Lower leg skin (tissue), 4 donors: ENCODE results near the gene CYP2S1. TPM values are rescaled to one million over a fixed set of nuclear protein-coding genes. Genes with fewer than 3 reads are reported as not detected.
"Not testable (repeated sequence)": the region's sequence is repeated elsewhere in the genome, so short reads cannot be mapped to it uniquely, and the experiment has no call there.

Source experiments
- DNase-seq, 2 donors: peaks; one replicate each; pipeline ENCODE4 v3.0.0-alpha.2; 2019; ENCODE audit warnings: low spot score in 2 of 2
- H3K4me3 ChIP-seq: fragments of 200-600 bp; sonication (generic); 2 replicates; pipeline ENCODE4 v1.5.1; 2017; ENCODE audit warnings: mild to moderate bottlenecking, low read depth; ENCODE audit not compliant: poor library complexity, severe bottlenecking
- CTCF ChIP-seq, 3 donors: fragments of 450-650 bp; IDR thresholded peaks; one replicate each; pipeline ENCODE4 v1.5.1; 2016; ENCODE audit warnings: antibody characterized with exemption in 3 of 3, mild to moderate bottlenecking in 3 of 3, moderate library complexity in 2 of 3
- POLR2A ChIP-seq, 2 donors: fragments of 450-650 bp; IDR thresholded peaks; one replicate each; pipeline ENCODE4 v1.6.1; 2016 to 2017; ENCODE audit warnings: antibody characterized with exemption in 2 of 2, mild to moderate bottlenecking in 1 of 2, moderate library complexity in 1 of 2
- WGBS, 2 donors: methylation state at CpG; one replicate each; pipeline ENCODE4 v1.1.5; 2018; 5-methylcytosine and 5-hydroxymethylcytosine counted together
- intact Hi-C: fragments of 100-400 bp; cut with DNase I; formaldehyde crosslinking; loops from one replicate; pipeline ENCODE4 v1.15.0; 2023; ENCODE audit warnings: low total_unique reads
- total RNA-seq, 4 donors: library from RNA; depleted of rRNA; stranded (reverse); fragments of >200 nt; gene quantifications; one replicate each; pipeline ENCODE4 v1.1.0, GENCODE V29; 2016

The CYP2S1 gene
- total RNA-seq, 4 donors from 2014 or later, result 0.49 to 3.8 (median 1.9) TPM

- WGBS, 2 donors, result 5 to 10% methylated on average over 34 to 52 of the region's 67 CpGs
These were observed 33.2 kb downstream of the CYP2S1 start for GRCh38 chr19:41226053-41226873.

GRCh38 chr19:41226874-41227390, 33.9 kb downstream of the CYP2S1 start:
- peak in 1 of 2 donors; percentile 57 for DNase-seq
- 61% methylated on average over 9 of the region's 9 CpGs for WGBS, 2 donors
- TF ChIP-seq POLR2A (IDR thresholded peaks at IDR 0.05) (no peak), CTCF (IDR thresholded peaks at IDR 0.05) (no peak)
- intact Hi-C loops, result no loop called here
- no peak overlapping the region for H3K4me3 ChIP-seq

More at GRCh38 chr19:41226053-41226873, 33.2 kb downstream of the CYP2S1 start:
- peak overlapping the region; percentile 18 for H3K4me3 ChIP-seq
- peak in 1 of 2 donors; percentile 93 for DNase-seq
- intact Hi-C loops, result no loop called here
- TF ChIP-seq CTCF (IDR thresholded peaks at IDR 0.05), result no peak

GRCh38 chr19:41228486-41228885, 35.5 kb downstream of the CYP2S1 start:
- intact Hi-C loops, result no loop called here
- WGBS, 2 donors, result 64 to 97% methylated on average over 3 of the region's 3 CpGs
- no peak for TF ChIP-seq CTCF (IDR thresholded peaks at IDR 0.05)
- no peak for TF ChIP-seq POLR2A (IDR thresholded peaks at IDR 0.05)
- DNase-seq, result no peak
- no peak overlapping the region for H3K4me3 ChIP-seq

- DNase-seq, intact Hi-C loops, H3K4me3 ChIP-seq: not testable (repeated sequence)
- WGBS, 2 donors, result 78 to 79% methylated on average over 5 of the region's 5 CpGs
These were observed 36.3 kb downstream of the CYP2S1 start for GRCh38 chr19:41229338-41229737.

GRCh38 chr19:41230067-41230857, 37.2 kb downstream of the CYP2S1 start:
- no peak for DNase-seq
- intact Hi-C loops, result no loop called here
- H3K4me3 ChIP-seq, result no peak overlapping the region
- 97% methylated on average over 3 of the region's 3 CpGs for WGBS, 2 donors
- no peak for TF ChIP-seq CTCF (IDR thresholded peaks at IDR 0.05)
- TF ChIP-seq POLR2A (IDR thresholded peaks at IDR 0.05), result no peak

GRCh38 chr19:41232686-41233085, 39.7 kb downstream of the CYP2S1 start:
- intact Hi-C loops, result no loop called here
- no peak for DNase-seq
- no peak overlapping the region for H3K4me3 ChIP-seq
- no peak for TF ChIP-seq POLR2A (IDR thresholded peaks at IDR 0.05)
- TF ChIP-seq CTCF (IDR thresholded peaks at IDR 0.05), result no peak
- WGBS, 2 donors, result 92 to 95% methylated on average over 8 of the region's 8 CpGs
